Liver (tissue), 9 donors: ENCODE measurements around the gene DCUN1D3. TPM values are rescaled to one million over a fixed set of nuclear protein-coding genes. Genes with fewer than 3 reads are reported as not detected.
"Not testable (repeated sequence)": the region's sequence is repeated elsewhere in the genome, so short reads cannot be mapped to it uniquely, and the experiment has no call there.

Experiments used
- DNase-seq: peaks from one replicate; pipeline ENCODE4 v3.0.0-alpha.2; 2017; ENCODE audit warnings: low spot score
- H3K27ac ChIP-seq, 2 donors: one replicate each; pipeline ENCODE4 v1.7.0; 2013; ENCODE audit warnings: inconsistent platforms in 2 of 2, low read length in 2 of 2, control low read depth in 1 of 2, low read depth in 1 of 2, mild to moderate bottlenecking in 1 of 2
- H3K27me3 ChIP-seq, 4 donors: one replicate each; pipeline versions ENCODE4 v1.6.1 to v1.7.0; 2013; ENCODE audit warnings: low read length in 3 of 4, inconsistent platforms in 1 of 4, mild to moderate bottlenecking in 1 of 4, moderate library complexity in 1 of 4; ENCODE audit not compliant: control insufficient read depth in 4 of 4, insufficient read depth in 4 of 4
- H3K36me3 ChIP-seq, 4 donors: one replicate each; pipeline versions ENCODE4 v1.6.1 to v1.7.0; 2013; ENCODE audit warnings: low read length in 3 of 4, mild to moderate bottlenecking in 3 of 4, low read depth in 1 of 4, moderate library complexity in 1 of 4; ENCODE audit not compliant: control insufficient read depth in 4 of 4, insufficient read depth in 3 of 4
- H3K4me1 ChIP-seq, 4 donors: one replicate each; pipeline versions ENCODE4 v1.6.1 to v1.7.0; 2013; ENCODE audit warnings: low read length in 3 of 4, mild to moderate bottlenecking in 3 of 4, moderate library complexity in 1 of 4; ENCODE audit not compliant: control insufficient read depth in 4 of 4, insufficient read depth in 4 of 4
- H3K4me3 ChIP-seq, 3 donors: one replicate each; pipeline versions ENCODE4 v1.6.1 to v1.7.0; 2013; ENCODE audit warnings: low read length in 3 of 3, control low read depth in 1 of 3, low read depth in 1 of 3, mild to moderate bottlenecking in 1 of 3
- H3K9ac ChIP-seq, 2 donors: one replicate each; pipeline ENCODE4 v1.7.0; 2013; ENCODE audit warnings: low read length in 2 of 2, mild to moderate bottlenecking in 2 of 2, moderate library complexity in 2 of 2, control low read depth in 1 of 2, low read depth in 1 of 2
- H3K9me3 ChIP-seq, 4 donors: one replicate each; pipeline versions ENCODE4 v1.6.1 to v1.7.0; 2013; ENCODE audit warnings: low read length in 3 of 4; ENCODE audit not compliant: control insufficient read depth in 4 of 4
- CTCF ChIP-seq: fragments of 150-350 bp; IDR thresholded peaks from 2 replicates; pipeline ENCODE4 v1.5.1; 2017; ENCODE audit warnings: improper control_type of control experiment, low read depth, low read length; ENCODE audit not compliant: missing input control
- EGR1 ChIP-seq, 2 donors: IDR thresholded peaks; 2 replicates each; pipeline ENCODE4 v1.6.1; 2016 to 2018; ENCODE audit warnings: antibody characterized with exemption in 2 of 2, low read depth in 2 of 2
- FOXA1 ChIP-seq: IDR thresholded peaks from 2 replicates; pipeline ENCODE4 v1.6.1; 2016; ENCODE audit warnings: antibody characterized with exemption
- FOXA2 ChIP-seq: IDR thresholded peaks from 2 replicates; pipeline ENCODE4 v1.6.1; 2016; ENCODE audit warnings: antibody characterized with exemption
- GABPA ChIP-seq, 2 donors: IDR thresholded peaks in 1 of 2; conservative IDR thresholded peaks in 1 of 2; 2 replicates each; pipeline ENCODE4 v1.6.1; 2016; ENCODE audit warnings: antibody characterized with exemption in 2 of 2, mild to moderate bottlenecking in 1 of 2, moderate library complexity in 1 of 2
- HNF4A ChIP-seq, 2 donors: conservative IDR thresholded peaks; 2 replicates each; pipeline ENCODE4 v1.6.1; 2016; ENCODE audit warnings: antibody characterized with exemption in 2 of 2, mild to moderate bottlenecking in 2 of 2
- HNF4G ChIP-seq: IDR thresholded peaks from 2 replicates; pipeline ENCODE4 v1.6.1; 2016; ENCODE audit warnings: antibody characterized with exemption
- MAX ChIP-seq: IDR thresholded peaks from 2 replicates; pipeline ENCODE4 v1.6.1; 2016; ENCODE audit warnings: antibody characterized with exemption
- NR2F2 ChIP-seq: IDR thresholded peaks from 2 replicates; pipeline ENCODE4 v1.6.1; 2016; ENCODE audit warnings: antibody characterized with exemption
- RAD21 ChIP-seq, 2 donors: IDR thresholded peaks; 2 replicates each; pipeline ENCODE4 v1.6.1; 2016; ENCODE audit warnings: antibody characterized with exemption in 2 of 2, mild to moderate bottlenecking in 2 of 2
- REST ChIP-seq: IDR thresholded peaks from 2 replicates; pipeline ENCODE4 v1.6.1; 2016; ENCODE audit warnings: antibody characterized with exemption, mild to moderate bottlenecking
- SP1 ChIP-seq: IDR thresholded peaks from 2 replicates; pipeline ENCODE4 v1.6.1; 2018; ENCODE audit warnings: antibody characterized with exemption, mild to moderate bottlenecking
- TAF1 ChIP-seq: conservative IDR thresholded peaks from 2 replicates; pipeline ENCODE4 v1.6.1; 2016; ENCODE audit warnings: antibody characterized with exemption, mild to moderate bottlenecking
- ZBTB33 ChIP-seq: IDR thresholded peaks from 2 replicates; pipeline ENCODE4 v1.6.1; 2016; ENCODE audit warnings: antibody characterized with exemption
- WGBS: extraction: QIAGEN DNeasy Blood & Tissue Kit; methylation state at CpG from one replicate; pipeline ENCODE4 v1.1.7; 2013; 5-methylcytosine and 5-hydroxymethylcytosine counted together
- polyA plus RNA-seq, 2 donors: library from polyadenylated mRNA; stranded (reverse) in 1 of 2; unstranded in 1 of 2; fragments of 200-250 nt in 1 of 2; fragments of >200 nt in 1 of 2; fragmentation: Nextera tagmentation in 1 of 2; extraction: Ambion mirVana in 1 of 2; gene quantifications; one replicate each; pipeline versions ENCODE4 v1.2.1 to v1.2.3, GENCODE V29; 2013 to 2015
- total RNA-seq, 2 donors: library from RNA; depleted of rRNA; stranded (reverse); fragments of >200 nt; gene quantifications; one replicate each; pipeline ENCODE4 v1.2.3, GENCODE V29; 2014
- donor health status: healthy.
- donor health status: healthy.
- donor health status: healthy.
- donor health status: healthy.
- donor health status: healthy.

DCUN1D3 gene
- total and polyA plus RNA-seq, 4 donors: 2.7 to 16.8 (median 4.8) TPM

- Histone ChIP-seq H3K36me3 (peaks cover 0 to 16% (median 8%) of the 10 kb centered on the region in 4 donors), H3K27ac (peak overlapping the region in 1 of 2 donors; percentile 40), H3K27me3 (no peaks in the 10 kb centered on the region), H3K9me3 (no peaks in the 10 kb centered on the region), H3K4me1 (peaks cover 8 to 48% (median 40%) of the 10 kb centered on the region in 4 donors), H3K4me3 (no peak overlapping the region), H3K9ac (no peak overlapping the region)
- WGBS: 85% methylated on average over 6 of the region's 6 CpGs
- TF ChIP-seq HNF4A (conservative IDR thresholded peaks at IDR 0.05) (no peak), HNF4G (no peak), TAF1 (no peak), GABPA (IDR thresholded peaks at IDR 0.05 in 1 of 2, conservative IDR thresholded peaks at IDR 0.05 in 1 of 2) (no peak), REST (no peak), RAD21 (IDR thresholded peaks at IDR 0.05) (no peak), SP1 (no peak), FOXA1 (no peak)
- DNase-seq: no peak
These were observed 34.6 kb downstream of the DCUN1D3 start for GRCh38 chr16:20865420-20866131.

GRCh38 chr16:20864376-20864775 is 35.8 kb downstream of the DCUN1D3 start:
- not testable (repeated sequence) for H3K27me3 ChIP-seq, H3K4me3 ChIP-seq, H3K9me3 ChIP-seq, H3K27ac ChIP-seq, DNase-seq, H3K9ac ChIP-seq
- Histone ChIP-seq H3K4me1 (peaks cover 6 to 36% (median 29%) of the 10 kb centered on the region in 4 donors), H3K36me3 (peaks cover 2 to 24% (median 16%) of the 10 kb centered on the region in 4 donors)
- 92% methylated on average over 6 of the region's 6 CpGs for WGBS

GRCh38 chr16:20862162-20862960 is 37.8 kb downstream of the DCUN1D3 start:
- 96% methylated on average over 21 of the region's 21 CpGs for WGBS
- no peak for TF ChIP-seq ZBTB33
- no peak for TF ChIP-seq RAD21 (IDR thresholded peaks at IDR 0.05)
- no peak for TF ChIP-seq EGR1 (IDR thresholded peaks at IDR 0.05; ENCODE audit: low read depth in 2 of 2)
- no peak for TF ChIP-seq MAX
- TF ChIP-seq SP1: no peak
- no peak for TF ChIP-seq CTCF
- no peak for TF ChIP-seq FOXA2
- no peak for TF ChIP-seq REST
- no peak for TF ChIP-seq NR2F2

More at GRCh38 chr16:20862162-20862960, 37.8 kb downstream of the DCUN1D3 start:
- Histone ChIP-seq H3K27ac (no peak overlapping the region), H3K4me1 (peaks cover 6 to 16% (median 10%) of the 10 kb centered on the region in 4 donors), H3K27me3 (no peaks in the 10 kb centered on the region), H3K9me3 (no peaks in the 10 kb centered on the region), H3K36me3 (peaks cover 2 to 28% (median 16%) of the 10 kb centered on the region in 4 donors), H3K9ac (no peak overlapping the region), H3K4me3 (no peak overlapping the region)
- no peak for DNase-seq
